ENCODE measurements around the gene RAVER2. TPM values are rescaled to one million over a fixed set of nuclear protein-coding genes. Genes with fewer than 3 reads are reported as not detected.
"Not testable (repeated sequence)": the region's sequence is repeated elsewhere in the genome, so short reads cannot be mapped to it uniquely, and the experiment has no call there.

Gene RAVER2
- total RNA-seq, 1 experiment from 2014 or later, result 2.4 TPM

DNA sequence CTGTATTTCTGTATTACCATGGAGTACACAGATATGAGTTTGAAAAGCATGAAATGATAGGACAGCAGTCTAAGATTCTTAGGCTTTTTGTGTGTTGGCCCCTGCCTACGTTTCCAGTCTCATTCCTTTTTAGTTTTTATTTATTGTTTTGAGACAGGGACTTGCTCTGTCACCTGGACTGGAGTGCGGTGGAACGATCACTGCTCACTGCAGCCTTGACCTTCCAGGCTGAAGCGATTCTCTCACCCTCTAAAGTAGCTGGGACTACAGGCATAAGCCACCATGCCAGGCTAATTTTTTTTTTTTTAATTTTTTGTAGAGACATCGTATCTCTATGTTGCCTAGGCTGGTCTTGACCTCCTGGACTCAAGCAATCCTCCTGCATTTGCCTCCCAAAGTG is 3.8 kb downstream of the RAVER2 start:
- no peak for DNase-seq (ENCODE audit: low read depth)

DNA sequence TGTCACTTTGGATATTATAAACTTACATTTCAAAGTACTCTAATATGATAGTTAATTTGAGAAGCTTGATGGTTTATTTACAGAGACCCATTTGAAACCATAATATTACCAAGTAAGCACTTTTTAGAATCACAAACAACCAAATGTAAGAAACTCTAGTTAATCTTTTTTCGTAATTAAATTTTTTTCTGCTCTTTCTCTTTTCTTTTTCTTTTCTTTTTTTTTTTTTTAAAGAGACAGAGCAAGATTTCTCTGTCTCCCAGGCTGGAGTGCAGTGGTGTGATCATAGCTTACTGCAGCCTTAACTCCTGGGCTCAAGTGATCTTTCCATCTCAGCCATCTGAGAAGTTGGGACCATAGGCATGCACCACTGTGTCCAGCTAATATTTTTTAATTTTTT is 5.2 kb downstream of the RAVER2 start:
- no peak for DNase-seq (ENCODE audit: low read depth)

DNA sequence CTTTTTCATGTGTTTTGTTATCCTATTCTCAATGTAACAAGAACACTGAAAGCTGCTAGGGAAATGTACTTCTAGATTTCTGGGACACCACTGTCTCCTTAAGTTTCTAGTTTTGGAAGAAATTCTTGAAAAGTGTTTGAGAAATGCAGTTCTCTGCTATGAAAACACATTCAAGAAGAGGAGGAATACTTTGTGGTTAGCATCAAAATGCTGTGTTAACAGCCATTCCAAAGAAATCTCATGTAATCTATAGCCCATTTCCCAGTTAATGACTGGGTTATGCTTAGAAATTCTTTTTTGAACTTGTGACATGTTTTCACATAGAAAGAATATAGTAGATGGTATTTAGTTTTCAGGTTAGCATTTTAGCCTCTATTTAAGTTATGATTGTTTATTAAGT is 6.0 kb downstream of the RAVER2 start:
- no peak for DNase-seq (ENCODE audit: low read depth)

DNA sequence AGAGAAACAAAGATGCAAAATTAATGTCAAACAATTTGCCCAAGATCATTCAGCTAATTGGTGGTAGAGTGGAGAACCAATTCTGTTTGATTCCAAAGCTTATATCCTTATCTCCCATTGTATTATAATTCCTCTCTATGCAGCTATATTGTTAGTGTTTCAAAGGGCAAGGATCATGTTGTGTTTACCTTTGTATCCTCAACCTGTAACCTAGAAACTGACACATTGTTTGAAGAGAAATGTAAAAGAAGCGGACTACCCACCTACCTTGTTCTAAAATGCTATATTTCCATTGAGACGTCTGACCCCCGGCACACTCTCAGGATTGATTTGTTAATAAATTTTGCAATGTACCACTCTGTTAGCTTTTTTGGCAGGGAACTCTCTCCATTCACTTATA is 9.3 kb downstream of the RAVER2 start:
- no peak for DNase-seq (ENCODE audit: low read depth)

DNA sequence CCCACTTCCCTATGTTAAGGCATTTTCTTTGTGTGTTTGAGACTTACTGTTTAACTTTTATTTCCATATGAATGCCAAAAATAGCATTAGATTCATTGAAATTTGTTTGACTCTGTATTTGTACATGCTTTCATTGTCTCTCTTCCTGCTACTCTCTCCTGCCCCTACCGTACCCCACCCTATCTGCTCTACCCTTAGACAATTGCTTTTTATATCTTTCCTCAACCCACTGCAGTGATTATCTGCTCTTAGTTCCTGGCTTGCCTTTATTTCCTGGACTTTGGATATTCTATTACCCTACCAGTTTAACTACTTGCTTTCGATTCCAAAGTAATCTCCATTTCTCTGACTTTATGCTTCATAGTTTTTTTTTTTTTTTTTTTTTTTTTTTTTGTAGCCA is 10.5 kb downstream of the RAVER2 start:
- DNase-seq (ENCODE audit: low read depth), result no peak

DNA sequence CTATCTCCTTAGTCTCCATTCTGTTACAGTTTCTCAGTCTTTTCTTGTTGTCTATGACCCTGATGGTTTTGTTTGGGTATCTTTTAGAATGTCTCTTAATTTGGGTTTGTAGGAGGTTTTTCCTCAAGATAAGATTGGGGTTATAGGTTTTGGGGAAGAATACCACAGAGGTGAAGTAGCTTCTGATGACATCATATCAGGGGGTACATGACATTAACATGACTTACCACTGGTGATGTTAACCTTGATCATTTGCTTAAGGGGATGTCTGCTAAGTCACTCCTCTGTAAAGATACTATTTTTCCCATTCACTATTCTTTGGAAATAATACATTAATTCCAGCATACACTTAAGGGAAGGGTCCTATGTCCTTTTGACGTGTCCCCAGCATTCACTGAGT is 11.9 kb downstream of the RAVER2 start:
- DNase-seq (ENCODE audit: low read depth), result no peak

DNA sequence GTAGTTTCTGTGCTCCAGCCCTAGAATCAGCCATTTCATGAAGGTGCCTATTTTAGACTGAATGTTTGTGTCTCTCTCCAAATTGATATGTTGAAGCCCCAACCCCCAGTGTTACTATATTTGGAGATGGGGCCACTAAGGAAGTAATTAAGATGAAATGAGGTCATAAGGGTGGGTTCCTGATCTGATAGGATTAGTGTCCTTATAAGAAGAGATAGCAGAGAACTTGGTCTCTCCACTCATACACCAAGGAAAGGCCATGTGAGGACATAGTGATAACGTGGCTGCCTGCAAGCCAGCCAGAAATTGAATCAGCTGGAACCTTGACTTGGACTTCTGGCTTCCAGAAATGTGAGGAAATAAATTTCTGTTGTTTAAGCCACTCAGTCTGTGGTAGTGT is 12.3 kb downstream of the RAVER2 start:
- DNase-seq (ENCODE audit: low read depth), result no peak

DNA sequence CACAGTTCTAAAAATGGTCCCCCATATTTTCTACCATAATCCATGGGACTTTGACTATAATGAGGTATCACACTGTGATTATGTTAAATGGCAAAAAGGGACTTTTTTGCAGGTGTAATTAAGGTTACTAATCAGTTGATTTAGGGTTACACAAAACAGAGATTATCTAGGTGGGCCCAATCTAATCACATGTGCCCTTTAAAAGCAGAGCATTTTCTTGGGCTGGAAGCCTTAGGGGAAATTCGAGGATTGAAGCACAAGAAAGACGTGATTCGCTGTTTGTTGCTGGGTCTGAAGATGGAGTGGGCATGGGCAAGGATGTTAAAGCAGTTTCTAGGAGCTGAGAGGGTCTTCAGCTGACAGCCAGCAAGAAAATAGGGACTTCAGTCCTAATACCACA is 13.4 kb downstream of the RAVER2 start:
- DNase-seq (ENCODE audit: low read depth), result no peak

DNA sequence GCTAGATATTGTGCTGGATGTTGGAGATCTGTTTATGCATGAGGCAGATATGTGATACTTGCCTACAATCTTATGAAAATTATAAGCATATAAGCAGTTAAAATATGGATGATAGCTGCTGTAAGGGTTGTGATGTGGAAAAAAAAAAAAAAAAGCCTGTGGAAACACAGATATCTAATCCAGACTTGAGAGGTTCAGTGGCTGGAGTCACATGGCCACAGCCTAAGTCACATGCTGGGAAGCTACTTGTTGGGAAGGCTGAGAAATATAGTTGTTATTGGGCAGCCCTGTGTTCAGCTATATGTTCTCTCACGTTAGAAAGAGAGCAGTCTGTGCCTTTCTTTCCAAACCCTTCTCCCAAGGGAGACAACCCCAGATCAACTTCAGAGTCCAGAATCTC is 15.1 kb downstream of the RAVER2 start:
- DNase-seq (ENCODE audit: low read depth), result no peak

DNA sequence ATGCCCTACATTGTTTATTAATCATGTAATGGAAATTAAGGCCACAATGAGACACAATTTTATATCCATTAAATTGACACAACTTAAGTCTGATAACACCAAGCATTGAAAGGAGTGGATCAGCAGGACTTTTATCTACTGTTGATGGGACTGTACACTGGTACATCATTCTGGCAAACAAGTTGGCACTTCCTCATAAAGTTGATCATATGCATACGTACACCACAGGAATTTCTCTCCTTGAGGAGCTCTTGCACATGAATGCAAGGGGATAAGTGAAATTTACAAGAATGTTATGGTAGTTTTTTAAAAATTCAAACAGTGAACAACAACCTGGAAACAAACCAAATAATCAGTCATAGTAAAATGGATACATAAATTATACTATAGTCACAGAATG is 20.1 kb downstream of the RAVER2 start:
- no peak for DNase-seq (ENCODE audit: low read depth)

DNA sequence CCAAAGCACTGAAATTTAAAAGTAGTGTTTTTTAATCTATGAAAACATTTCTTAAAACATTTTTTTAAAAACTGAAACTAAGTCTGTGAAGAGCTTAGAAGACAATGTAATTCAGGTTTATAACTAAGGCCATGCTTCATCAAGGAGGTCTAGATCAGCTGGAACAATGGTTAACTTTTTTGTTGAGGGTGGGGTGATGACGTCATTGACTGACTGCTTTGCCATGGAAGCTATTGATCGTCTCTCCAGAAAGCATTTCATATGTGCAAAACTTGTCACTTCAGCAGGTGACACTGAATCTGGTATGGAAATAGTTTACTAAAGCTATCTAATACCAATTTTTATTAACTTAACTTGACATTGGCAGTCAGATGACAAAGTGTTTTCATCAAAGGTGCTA is 21.0 kb downstream of the RAVER2 start:
- no peak for DNase-seq (ENCODE audit: low read depth)

DNA sequence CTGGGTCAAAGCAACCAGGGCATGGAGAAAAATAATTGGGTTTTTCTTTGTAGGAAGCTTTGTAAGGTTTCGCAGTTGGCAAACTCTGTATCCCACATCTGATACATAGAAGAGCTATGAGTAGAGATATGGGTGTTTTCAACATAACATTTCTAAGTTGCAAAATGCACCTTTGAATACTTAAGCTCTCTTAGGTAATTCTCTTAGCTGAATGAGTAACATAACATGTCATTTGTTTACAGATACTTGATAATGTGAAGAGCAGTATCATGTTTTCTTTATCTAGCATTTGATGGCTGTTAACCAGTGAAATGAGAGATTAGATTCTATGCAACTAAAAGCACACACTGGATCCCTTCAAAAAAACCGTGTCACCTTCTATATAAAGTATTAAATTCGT is 21.6 kb downstream of the RAVER2 start:
- no peak for DNase-seq (ENCODE audit: low read depth)

DNA sequence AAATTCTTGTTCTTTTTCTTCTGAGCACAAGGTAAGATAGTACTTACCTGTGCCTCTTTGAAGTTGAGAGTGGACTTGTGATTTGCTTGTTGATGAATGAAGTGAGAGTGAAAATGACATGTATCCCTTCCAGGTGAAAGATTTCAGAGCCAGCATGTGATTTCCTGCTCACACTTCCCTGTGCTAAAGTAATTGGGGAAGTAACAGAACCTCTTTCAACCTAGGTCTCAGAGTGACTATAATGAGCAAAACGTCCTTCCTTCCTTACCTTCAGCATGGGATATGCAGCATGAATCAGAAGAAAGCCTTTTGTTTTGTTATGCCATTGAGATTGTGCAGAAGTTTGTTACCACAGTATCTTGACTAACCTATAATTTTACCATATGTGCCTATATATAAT is 24.6 kb downstream of the RAVER2 start:
- DNase-seq (ENCODE audit: low read depth), result no peak

DNA sequence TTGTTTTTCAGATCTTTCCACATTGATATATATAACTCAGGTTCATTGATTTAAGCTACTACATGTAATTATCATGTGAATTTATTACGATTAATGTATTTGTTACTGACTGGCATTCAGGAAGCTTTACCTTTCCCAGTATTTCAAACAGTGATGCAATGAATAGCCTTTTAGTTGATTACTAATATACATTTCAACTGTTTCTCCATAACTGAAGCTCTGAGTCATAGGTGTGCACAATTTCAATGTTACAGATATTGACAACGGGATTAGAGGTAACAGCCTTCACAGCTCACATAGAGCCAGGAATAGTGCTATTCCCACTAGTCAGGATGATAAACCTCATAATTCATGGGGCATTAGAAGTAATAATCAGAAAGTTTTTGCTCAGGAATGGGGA is 25.1 kb downstream of the RAVER2 start:
- no peak for DNase-seq (ENCODE audit: low read depth)

DNA sequence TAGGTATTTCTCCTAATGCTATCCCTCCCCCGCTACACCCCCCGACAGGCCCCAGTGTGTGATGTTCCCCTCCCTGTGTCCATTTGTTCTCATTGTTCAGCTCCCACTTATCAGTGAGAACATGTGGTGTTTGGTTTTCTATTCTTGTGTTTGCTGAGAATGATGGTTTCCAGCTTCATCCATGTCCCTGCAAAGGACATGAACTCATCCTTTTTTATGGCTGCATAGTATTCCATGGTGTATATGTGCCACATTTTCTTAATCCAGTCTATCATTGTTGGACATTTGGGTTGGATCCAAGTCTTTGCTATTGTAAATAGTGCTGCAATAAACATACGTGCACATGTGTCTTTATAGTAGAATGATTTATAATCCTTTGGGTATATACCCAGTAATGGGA is 28.4 kb downstream of the RAVER2 start:
- DNase-seq (ENCODE audit: low read depth), result not testable (repeated sequence)

DNA sequence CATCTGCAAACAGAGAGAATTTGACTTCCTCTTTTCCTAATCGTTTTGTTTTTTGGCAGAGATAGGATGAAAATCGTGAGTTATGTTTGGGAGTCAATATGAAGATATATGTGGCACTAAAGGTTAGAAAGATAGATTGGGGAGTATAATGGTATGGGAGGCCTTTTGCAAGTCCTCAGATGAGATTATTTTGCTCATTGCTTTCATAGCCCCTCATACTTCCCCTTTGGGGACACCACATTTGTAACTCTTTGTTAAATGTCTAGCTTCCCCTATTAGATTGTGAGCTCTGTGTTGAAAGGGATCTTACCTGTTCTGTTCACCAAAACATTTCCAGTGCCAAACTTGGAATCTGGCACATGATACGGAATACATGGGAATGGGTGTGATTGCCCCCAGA is 30.2 kb downstream of the RAVER2 start:
- no peak for DNase-seq (ENCODE audit: low read depth)

DNA sequence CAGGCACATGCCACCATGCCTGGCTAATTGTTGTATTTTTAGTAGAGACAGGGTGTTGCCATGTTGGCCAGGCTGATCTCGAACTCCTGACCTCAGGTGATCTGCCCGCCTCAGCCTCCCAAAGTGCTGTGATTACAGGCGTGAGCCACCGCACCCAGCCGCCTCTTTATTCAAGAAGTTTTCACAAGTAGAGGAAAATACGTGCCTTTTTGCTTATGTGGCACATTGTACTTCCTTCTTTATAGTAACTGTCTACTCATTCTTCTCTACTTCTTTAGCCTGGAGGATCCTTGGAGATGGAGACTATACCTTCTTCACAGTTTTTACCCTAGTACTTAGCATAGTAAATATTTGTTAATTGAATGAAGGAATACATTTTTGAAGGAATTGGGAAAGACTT is 37.2 kb downstream of the RAVER2 start:
- DNase-seq (ENCODE audit: low read depth), result not testable (repeated sequence)

DNA sequence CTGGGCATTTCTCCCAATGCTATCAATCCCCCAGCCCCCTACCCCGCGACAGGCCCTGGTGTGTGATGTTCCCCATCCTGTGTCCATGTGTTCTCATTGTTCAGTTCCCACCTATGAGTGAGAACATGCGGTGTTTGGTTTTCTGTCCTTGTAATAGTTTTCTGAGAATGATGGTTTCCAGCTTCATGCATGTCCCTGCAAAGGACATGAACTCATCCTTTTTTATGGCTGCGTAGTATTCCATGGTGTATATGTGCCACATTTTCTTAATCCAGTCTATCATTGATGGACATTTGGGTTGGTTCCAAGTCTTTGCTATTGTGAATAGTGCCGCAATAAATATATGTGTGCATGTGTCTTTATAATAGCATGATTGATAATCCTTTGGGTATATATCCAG is 38.0 kb downstream of the RAVER2 start:
- not testable (repeated sequence) for DNase-seq (ENCODE audit: low read depth)

DNA sequence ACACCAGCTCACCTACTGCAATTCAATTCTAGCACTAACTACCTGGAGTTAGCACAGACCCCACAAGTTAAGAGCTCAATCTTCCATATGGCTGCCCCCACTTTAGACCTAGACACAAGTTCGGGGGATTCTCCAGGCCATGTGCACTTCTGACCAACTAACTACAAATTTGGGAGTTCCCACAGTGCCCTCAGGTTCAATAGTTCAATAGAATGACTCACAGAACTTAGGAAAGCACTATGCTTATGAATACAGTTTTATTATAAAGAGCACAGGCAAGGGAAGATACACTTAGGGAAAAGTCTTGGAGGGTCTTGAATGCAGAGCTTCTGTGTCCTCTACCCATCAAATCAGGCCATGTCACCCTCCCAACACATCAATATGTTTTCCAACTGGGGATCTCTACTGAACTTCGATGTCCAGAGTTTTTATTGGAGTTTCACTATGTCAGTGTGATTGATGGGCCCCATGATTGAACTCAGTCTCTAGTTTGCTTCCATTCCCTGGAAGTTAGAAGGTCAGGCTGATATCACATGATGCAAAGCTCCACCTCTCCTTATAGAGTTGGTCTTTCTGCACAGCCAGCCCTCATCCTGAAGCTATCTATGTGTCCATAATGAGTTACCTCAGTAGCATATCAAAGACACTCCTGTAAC is 46.1 kb downstream of the RAVER2 start:
- no peak for DNase-seq (ENCODE audit: low read depth)

DNA sequence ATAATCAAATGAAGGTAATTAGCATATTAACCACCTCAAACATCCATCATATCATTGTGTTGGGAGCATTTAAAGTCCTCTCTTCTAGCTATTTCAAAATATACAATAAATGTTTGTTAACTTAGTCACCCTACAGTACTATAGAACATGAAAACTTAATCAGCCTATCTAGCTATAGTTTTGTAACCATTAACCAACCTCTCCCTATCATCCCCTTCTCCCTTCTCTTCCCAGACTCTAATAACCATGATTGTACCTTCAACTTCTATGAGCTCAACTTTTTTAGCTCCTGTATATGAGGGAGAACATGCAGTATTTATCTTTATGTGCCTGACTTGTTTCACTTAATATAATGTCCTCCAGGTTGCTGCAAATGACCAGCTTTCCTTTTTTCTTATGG is 54.0 kb downstream of the RAVER2 start:
- DNase-seq (ENCODE audit: low read depth), result no peak

DNA sequence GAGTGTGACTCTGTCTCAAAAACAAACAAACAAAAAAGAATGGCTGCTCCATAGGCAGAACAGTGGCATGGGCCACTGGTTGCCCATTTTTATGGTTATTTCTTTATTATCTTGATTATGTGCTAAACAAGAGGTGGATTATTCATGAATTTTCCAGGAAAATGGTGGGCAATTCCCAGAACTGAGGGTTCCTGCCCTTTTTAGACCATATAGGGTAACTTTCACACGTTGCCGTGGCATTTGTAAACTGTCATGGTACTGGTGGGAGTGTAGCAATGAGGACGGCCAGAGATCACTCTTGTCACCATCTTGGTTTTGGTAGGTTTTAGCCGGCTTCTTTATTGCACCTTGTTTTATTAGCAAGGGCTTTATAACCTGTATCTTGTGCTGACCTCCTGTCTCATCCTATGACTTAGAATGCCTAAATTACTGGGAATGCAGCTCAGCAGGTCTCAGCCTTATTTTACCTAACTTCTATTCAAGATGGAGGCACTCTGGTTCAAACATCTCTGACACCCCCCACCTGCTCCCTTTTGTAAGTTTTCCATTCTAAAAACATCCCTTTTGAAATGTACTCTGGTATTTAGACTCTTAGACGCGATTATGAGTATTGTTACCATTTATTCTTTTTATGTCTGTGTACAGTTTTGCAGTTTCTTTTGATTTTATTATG is 57.1 kb downstream of the RAVER2 start:
- no peak for DNase-seq (ENCODE audit: low read depth)

DNA sequence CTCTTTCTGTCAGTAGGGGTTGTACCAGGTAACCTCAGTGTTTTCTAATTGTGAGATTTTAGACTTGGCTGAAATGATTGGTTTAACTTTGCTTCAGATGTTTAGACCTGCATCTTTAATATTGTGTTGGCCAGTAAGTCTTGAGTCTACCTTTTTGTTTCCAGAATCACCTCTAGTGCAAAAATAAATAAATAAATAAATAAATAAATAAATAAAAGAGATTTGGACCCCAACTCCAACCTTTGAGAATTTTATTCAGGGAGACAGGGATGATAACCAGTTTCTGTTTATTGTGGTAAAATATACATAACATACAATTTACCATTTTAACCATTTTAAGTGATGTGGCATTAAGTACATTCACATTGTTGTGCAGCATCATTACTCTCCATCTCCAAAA is 64.4 kb downstream of the RAVER2 start:
- DNase-seq (ENCODE audit: low read depth), result no peak

DNA sequence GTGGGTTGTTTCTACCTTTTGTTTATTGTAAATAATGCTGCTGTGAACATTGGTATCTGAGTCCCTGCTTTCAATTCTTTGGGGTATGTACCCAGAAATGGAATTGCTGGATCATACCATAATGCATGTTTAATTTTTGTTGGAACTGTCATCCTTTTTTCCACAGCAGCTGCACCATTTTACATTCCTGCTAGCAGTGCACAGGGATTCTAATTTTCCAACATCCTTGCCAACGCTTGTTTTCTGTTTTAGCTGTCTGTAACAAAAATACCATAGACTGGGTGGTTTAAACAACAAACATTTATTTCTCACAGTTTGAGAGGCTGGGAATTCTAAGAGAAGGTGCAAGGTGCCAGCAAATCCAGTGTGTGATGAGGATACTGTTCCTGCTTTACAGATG is 65.1 kb downstream of the RAVER2 start:
- no peak for DNase-seq (ENCODE audit: low read depth)

DNA sequence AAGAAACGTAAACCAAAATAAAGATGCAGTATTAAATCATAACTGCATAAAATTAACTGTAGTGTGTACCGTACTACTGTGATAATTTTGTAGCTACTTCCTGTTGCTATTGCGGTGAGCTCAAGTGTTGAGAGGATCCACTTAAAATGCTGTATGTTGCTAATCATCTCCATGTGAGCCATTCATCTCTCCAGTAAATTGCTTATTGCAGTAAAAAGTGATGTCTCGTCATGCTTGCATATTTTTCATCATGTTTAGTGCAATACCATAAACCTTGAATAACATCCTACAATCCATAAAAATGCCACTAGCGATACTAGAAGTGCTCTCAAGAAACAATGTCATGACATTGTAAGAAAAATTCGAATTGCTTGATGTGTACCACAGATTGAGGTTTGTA is 66.3 kb downstream of the RAVER2 start:
- no peak for DNase-seq (ENCODE audit: low read depth)

Measured in RPMI7951 (cell line).